Measurements from ENCODE around the gene IFT80. TPM values are rescaled to one million over a fixed set of nuclear protein-coding genes. Genes with fewer than 3 reads are reported as not detected.

IFT80 gene
- total and polyA plus RNA-seq, 10 of the 15 experiments (the other 5 are each of a cell fraction or from before 2014, with no cell fraction given), result 6.5 to 21.5 (median 14.1) TPM

- TF ChIP-seq HDAC6 (IDR thresholded peaks at IDR 0.05; ENCODE audit: unreplicated experiment), result no peak
- TF ChIP-seq, protein P1, sequence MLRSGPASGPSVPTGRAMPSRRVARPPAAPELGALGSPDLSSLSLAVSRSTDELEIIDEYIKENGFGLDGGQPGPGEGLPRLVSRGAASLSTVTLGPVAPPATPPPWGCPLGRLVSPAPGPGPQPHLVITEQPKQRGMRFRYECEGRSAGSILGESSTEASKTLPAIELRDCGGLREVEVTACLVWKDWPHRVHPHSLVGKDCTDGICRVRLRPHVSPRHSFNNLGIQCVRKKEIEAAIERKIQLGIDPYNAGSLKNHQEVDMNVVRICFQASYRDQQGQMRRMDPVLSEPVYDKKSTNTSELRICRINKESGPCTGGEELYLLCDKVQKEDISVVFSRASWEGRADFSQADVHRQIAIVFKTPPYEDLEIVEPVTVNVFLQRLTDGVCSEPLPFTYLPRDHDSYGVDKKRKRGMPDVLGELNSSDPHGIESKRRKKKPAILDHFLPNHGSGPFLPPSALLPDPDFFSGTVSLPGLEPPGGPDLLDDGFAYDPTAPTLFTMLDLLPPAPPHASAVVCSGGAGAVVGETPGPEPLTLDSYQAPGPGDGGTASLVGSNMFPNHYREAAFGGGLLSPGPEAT (IDR thresholded peaks at IDR 0.05; ENCODE audit: low read depth), result no peak
- no peak for TF ChIP-seq JUNB (IDR thresholded peaks at IDR 0.05)
- no peak for TF ChIP-seq ZNF207 (IDR thresholded peaks at IDR 0.05; ENCODE audit: borderline replicate concordance)
- TF ChIP-seq RB1 (IDR thresholded peaks at IDR 0.05; ENCODE audit: borderline replicate concordance), result no peak
- TF ChIP-seq MXI1 (IDR thresholded peaks at IDR 0.05; ENCODE audit: low read depth, low read length), result no peak
- no peak for TF ChIP-seq MEF2B (IDR thresholded peaks at IDR 0.05; ENCODE audit: partially characterized antibody, poor library complexity, severe bottlenecking)
- no peak for TF ChIP-seq MTA2 (IDR thresholded peaks at IDR 0.05; ENCODE audit: low read depth)
Measured at GRCh38 chr3:160260587-160261270, 138.3 kb downstream of the IFT80 start (continued).

DNA sequence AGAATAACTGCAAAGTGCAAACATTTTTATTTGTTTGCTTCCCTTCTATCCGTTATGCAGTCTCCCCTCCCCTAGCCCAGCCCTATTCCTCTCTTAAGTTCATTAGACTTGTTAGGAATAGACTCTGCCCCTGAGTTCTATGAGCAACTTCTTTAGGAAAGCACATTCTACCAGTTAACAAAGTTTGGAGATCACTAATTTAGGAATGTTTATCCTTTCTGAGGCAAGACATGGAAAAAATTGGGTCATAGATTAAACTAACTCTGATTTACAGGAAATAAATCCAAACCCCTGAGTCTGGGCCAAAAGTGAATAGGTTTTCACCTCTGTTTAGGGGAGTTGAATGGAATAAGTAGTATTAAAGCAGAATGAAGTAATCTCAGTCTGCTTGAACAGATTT lies 139.4 kb downstream of the IFT80 start:
- Histone ChIP-seq H3K27me3 (replicated peaks in 1 of 2; ENCODE audit: control insufficient read depth in 2 of 2, insufficient read depth in 2 of 2, low read length in 1 of 2) (no peaks in the 10 kb centered on the region), H4K20me1 (ENCODE audit: control insufficient read depth, insufficient read depth) (no peaks in the 10 kb centered on the region), H3K4me1 (ENCODE audit: control insufficient read depth, insufficient read depth, low read length) (no peaks in the 10 kb centered on the region), H3K4me2 (ENCODE audit: control insufficient read depth, insufficient read depth) (no peak overlapping the region), H3K9ac (ENCODE audit: control insufficient read depth, insufficient read depth, low read length) (no peak overlapping the region), H3K36me3 (ENCODE audit: control insufficient read depth in 2 of 2, insufficient read depth in 2 of 2, low read length in 1 of 2) (no peaks in the 10 kb centered on the region), H3K4me3 (no peak overlapping the region), H3K79me2 (ENCODE audit: control insufficient read depth, insufficient read depth, low read length) (no peaks in the 10 kb centered on the region), H3K9me3 (replicated peaks; ENCODE audit: control insufficient read depth, insufficient read depth, low read length) (no peaks in the 10 kb centered on the region), H2AFZ (ENCODE audit: control insufficient read depth, low read depth, low read length) (no peak overlapping the region), H3K27ac (ENCODE audit: control insufficient read depth, insufficient read depth) (no peak overlapping the region)
- POLR2A ChIA-PET, result no interaction called here
- SMC1A ChIA-PET (ENCODE audit: uncharacterized antibody, unreplicated experiment), result no interaction called here
- TF ChIP-seq STAT1 (conservative IDR thresholded peaks at IDR 0.05), result no peak
- TF ChIP-seq ZBED1 (IDR thresholded peaks at IDR 0.05; ENCODE audit: borderline replicate concordance), result no peak
- TF ChIP-seq RAD21 (IDR thresholded peaks at IDR 0.05; ENCODE audit: insufficient read depth, low read depth, low read length), result no peak
- no peak for TF ChIP-seq ZNF207 (IDR thresholded peaks at IDR 0.05; ENCODE audit: borderline replicate concordance)
- TF ChIP-seq, protein P2, sequence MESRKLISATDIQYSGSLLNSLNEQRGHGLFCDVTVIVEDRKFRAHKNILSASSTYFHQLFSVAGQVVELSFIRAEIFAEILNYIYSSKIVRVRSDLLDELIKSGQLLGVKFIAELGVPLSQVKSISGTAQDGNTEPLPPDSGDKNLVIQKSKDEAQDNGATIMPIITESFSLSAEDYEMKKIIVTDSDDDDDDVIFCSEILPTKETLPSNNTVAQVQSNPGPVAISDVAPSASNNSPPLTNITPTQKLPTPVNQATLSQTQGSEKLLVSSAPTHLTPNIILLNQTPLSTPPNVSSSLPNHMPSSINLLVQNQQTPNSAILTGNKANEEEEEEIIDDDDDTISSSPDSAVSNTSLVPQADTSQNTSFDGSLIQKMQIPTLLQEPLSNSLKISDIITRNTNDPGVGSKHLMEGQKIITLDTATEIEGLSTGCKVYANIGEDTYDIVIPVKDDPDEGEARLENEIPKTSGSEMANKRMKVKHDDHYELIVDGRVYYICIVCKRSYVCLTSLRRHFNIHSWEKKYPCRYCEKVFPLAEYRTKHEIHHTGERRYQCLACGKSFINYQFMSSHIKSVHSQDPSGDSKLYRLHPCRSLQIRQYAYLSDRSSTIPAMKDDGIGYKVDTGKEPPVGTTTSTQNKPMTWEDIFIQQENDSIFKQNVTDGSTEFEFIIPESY (IDR thresholded peaks at IDR 0.05), result no peak
- TF ChIP-seq SUZ12 (IDR thresholded peaks at IDR 0.05; ENCODE audit: unreplicated experiment), result no peak
- TF ChIP-seq ZNF384 (IDR thresholded peaks at IDR 0.05; ENCODE audit: borderline replicate concordance, low read depth, low read length), result no peak
- no peak for TF ChIP-seq NFXL1 (IDR thresholded peaks at IDR 0.05; ENCODE audit: borderline replicate concordance)
- RAD21 ChIA-PET (ENCODE audit: unreplicated experiment), result interaction anchor here (1.3 kb wide), 1 partner anchor 148 kb away, joined by 3 read pairs; no protein-coding TSS in a partner anchor
- in situ Hi-C loops (cut with MboI) (no loop called here), intact Hi-C loops (cut with micrococcal nuclease; ENCODE audit: unreplicated experiment) (no loop called here)
- FAIRE-seq, result no peak
- CTCF ChIA-PET, result no interaction called here
- 60% methylated on average over 1 of the region's 1 CpG for WGBS (ENCODE audit: insufficient coverage, insufficient replicate concordance, low lambda C conversion rate, missing lambda C conversion rate)
- no TSS peak for BruUV-seq (replicated peaks)
- no peak for ATAC-seq
- DNase-seq (ENCODE audit: low read depth, low spot score), result no peak

Data from GM12878 (cell line).